BJ (cell line): ENCODE measurements around the gene TMEM140. TPM values are rescaled to one million over a fixed set of nuclear protein-coding genes. Genes with fewer than 3 reads are reported as not detected.

Source experiments
- CTCF ChIA-PET: fragments of 350-600 bp; formaldehyde crosslinking; extraction: SDS; loops from one replicate; lab custom pipeline; 2021; ENCODE audit warnings: antibody characterized with exemption, inconsistent platforms; lab: Yijun Ruan, JAX
- POLR2A ChIA-PET: fragments of 300-600 bp; sonication (Branson Sonifier 250); formaldehyde crosslinking; extraction: SDS; loops from one replicate; lab custom pipeline; 2021; ENCODE audit warnings: antibody characterized with exemption; lab: Charles Lee
- DNase-seq: peaks from one replicate; pipeline ENCODE4 v3.0.0-alpha.2; 2011; ENCODE audit warnings: low read depth
- H3K27me3 ChIP-seq: 2 replicates; pipeline ENCODE4 v1.6.0; 2011; ENCODE audit warnings: low read length; ENCODE audit not compliant: control insufficient read depth, insufficient read depth
- H3K36me3 ChIP-seq: 2 replicates; pipeline ENCODE4 v1.5.1; 2011; ENCODE audit warnings: low read length; ENCODE audit not compliant: control insufficient read depth, insufficient read depth
- H3K4me3 ChIP-seq: 2 replicates; pipeline ENCODE4 v1.5.1; 2011; ENCODE audit warnings: low read depth, mild to moderate bottlenecking, control low read depth, low read length
- polyA plus RNA-seq: library from polyadenylated mRNA; depleted of rRNA; stranded (reverse); fragments of >200 nt; gene quantifications from 2 replicates; pipeline ENCODE4 v1.2.3, GENCODE V29; 2011
- TF ChIP-seq, protein P1 (sequence below): IDR thresholded peaks from 2 replicates; pipeline ENCODE4 v1.5.1; 2011; ENCODE audit warnings: low read depth, mild to moderate bottlenecking, control low read depth, inconsistent platforms, low read length, moderate library complexity; ENCODE audit not compliant: insufficient read depth

TMEM140 gene
- polyA plus RNA-seq, 1 experiment, result 5.5 TPM

DNA sequence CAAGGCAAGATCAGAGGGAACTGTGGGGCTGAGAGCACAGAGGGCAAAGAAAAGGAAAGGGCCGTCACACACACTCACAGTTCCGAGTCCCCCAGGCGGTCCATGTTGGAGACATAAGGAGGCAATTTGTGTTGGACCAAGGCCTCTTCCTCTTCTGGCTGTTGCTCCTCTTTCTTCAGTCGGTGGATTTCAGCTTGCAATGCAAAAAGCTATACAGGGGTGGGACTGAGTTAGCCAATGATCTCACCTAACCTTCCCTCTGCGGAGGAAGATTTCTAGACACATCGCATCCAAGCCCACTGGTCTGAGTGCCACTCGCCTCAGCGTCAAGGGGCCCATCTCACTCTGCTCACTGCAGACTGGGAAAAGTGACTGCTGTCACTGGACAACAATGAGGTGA lies 58.0 kb downstream of the TMEM140 start:
- Histone ChIP-seq H3K36me3 (peaks cover 5% of the 10 kb centered on the region), H3K4me3 (no peak overlapping the region), H3K27me3 (no peaks in the 10 kb centered on the region)
- TF ChIP-seq, protein P1, sequence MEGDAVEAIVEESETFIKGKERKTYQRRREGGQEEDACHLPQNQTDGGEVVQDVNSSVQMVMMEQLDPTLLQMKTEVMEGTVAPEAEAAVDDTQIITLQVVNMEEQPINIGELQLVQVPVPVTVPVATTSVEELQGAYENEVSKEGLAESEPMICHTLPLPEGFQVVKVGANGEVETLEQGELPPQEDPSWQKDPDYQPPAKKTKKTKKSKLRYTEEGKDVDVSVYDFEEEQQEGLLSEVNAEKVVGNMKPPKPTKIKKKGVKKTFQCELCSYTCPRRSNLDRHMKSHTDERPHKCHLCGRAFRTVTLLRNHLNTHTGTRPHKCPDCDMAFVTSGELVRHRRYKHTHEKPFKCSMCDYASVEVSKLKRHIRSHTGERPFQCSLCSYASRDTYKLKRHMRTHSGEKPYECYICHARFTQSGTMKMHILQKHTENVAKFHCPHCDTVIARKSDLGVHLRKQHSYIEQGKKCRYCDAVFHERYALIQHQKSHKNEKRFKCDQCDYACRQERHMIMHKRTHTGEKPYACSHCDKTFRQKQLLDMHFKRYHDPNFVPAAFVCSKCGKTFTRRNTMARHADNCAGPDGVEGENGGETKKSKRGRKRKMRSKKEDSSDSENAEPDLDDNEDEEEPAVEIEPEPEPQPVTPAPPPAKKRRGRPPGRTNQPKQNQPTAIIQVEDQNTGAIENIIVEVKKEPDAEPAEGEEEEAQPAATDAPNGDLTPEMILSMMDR, result no peak
- POLR2A ChIA-PET, result no interaction called here
- CTCF ChIA-PET, result interaction anchor here (1.0 to 1.1 kb wide), 2 partner anchors 35 to 516 kb away, joined by 3 to 5 read pairs; partner anchors contain the start of gene CYREN
- DNase-seq, result no peak

DNA sequence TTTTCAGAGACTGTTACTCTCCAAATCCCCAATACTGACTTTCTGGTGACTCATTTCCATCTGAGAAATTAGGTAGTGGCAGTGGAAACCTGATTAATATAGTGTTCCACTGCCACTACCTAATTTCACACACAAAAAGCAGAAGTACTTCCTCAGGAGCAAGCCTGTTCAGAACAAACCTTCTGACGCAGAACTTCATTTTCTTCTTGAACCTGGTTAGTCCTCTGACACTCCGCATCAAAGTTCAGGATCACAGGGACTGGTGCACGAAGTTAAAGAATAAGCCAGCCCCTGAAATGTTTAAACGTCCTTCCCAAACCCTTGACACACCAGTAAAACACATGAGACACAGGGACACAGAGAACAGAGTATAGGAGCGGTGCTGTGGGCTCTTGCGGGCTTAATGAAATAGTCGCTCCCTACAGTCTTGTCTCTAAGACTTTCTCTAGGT lies 59.1 kb downstream of the TMEM140 start:
- TF ChIP-seq, protein P1, result no peak
- H3K4me3 ChIP-seq, result no peak overlapping the region
- no peaks in the 10 kb centered on the region for H3K27me3 ChIP-seq
- ChIA-PET POLR2A (no interaction called here), CTCF (interaction anchor here (1.1 kb wide), 2 partner anchors 36 to 67 kb away, joined by 3 to 5 read pairs; partner anchors contain the start of gene CYREN)
- DNase-seq, result no peak
- peaks cover 5% of the 10 kb centered on the region for H3K36me3 ChIP-seq

DNA sequence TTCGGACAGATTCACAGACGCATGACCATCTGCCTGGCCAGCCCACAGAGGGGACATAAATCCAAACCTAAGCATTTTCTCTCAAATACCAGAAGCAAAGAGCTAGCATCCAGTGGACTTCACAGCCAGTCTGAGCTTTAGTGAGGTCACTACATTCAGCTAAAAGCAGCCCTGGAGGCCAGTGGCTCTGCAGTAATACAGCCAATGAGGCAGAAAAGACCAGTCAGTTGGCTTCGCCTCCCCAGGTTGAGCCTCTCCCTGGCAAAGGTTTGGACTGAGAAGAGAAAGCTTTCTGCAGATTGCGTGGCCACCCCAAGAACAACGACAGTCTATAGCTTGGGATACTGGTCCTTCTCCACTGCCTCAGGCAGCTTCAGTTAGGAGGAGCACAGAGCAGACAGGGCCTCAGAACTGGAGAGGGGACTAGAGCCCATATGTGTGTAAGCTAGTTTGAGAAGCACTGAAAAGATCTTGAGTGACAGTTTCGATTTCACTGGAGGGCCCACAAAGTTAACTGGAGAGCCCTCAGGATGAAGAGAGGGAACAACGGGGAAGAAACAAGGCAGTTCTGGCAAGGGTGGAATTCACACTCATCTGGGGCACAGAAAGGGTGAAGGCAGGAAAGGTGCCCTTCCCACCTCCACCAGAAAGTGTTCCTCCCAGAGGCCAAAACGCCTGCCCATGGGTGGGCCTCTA lies 59.7 kb downstream of the TMEM140 start:
- ChIA-PET POLR2A (no interaction called here), CTCF (interaction anchor here (1.1 kb wide), 1 partner anchor 67 kb away, joined by 3 read pairs; no protein-coding TSS in a partner anchor)
- TF ChIP-seq, protein P1, result no peak
- Histone ChIP-seq H3K4me3 (no peak overlapping the region), H3K27me3 (no peaks in the 10 kb centered on the region), H3K36me3 (peaks cover 5% of the 10 kb centered on the region)
- DNase-seq, result no peak

DNA sequence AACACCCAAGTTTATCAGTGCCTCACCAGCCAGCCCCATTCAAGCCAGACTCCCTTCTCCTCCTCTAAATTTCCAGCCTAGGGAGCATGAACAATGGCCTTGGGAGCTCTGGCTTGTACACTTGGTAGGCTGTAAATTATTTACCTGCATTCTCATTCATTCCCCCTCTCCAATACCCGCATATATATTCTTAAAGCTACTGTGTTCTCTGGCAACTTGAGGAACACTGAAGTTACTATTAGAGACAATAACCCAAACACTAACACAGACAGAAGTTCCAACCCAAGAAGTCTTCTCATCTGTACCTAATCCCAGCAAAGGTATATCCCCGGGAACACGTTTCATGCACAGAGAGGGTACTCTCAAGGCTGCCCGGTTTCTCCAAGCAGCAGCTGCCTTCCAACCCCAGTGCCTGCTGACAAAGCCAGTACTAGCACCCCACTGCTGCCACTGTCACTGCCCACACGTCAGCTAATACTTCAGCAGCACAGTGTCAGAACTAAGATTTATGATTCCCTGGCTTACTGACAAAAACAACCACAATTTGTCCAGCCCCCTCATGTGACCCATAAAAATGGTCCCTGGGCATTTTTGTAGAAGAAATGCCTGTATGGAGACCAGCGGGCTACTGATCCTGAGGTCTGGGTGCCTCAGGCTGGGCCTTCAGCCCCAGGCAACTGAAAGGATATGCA lies 60.4 kb downstream of the TMEM140 start:
- Histone ChIP-seq H3K27me3 (no peaks in the 10 kb centered on the region), H3K4me3 (no peak overlapping the region), H3K36me3 (peaks cover 4% of the 10 kb centered on the region)
- ChIA-PET CTCF (interaction anchor here (1.1 to 2.5 kb wide), 2 partner anchors 38 to 66 kb away, joined by 3 to 12 read pairs; partner anchors contain the start of gene CYREN), POLR2A (no interaction called here)
- DNase-seq, result no peak
- TF ChIP-seq, protein P1, result no peak

DNA sequence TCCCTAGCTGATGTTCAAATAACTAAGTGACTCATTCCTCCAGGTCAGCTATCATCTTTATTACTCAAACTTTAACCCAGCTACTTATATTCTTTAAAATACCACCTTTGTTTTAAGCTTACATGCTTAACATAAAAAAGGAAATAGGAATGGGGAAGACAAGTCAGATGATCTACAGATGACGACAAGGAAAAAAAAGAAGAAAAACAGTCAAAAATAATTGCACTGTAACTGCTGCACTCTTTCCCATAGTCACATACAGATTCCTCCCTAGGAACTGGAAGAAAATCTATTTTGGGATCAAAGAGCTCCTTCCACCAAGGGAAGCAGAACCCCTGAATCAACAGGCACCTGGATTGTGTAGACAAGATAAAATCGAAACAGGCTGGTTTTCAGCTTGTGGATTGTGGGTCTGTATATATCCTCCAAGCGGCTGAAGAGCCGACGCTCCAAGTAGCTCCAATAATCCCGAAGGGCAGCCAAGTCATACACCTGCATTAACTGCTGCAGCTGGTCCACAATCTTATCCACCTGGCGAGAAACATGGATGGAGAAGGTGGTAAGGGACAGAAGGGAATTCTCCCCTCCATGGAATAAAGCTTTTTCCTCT lies 61.5 kb downstream of the TMEM140 start:
- TF ChIP-seq, protein P1, result no peak
- Histone ChIP-seq H3K4me3 (no peak overlapping the region), H3K27me3 (no peaks in the 10 kb centered on the region), H3K36me3 (peaks cover 4% of the 10 kb centered on the region)
- POLR2A ChIA-PET, result no interaction called here
- DNase-seq, result no peak
- CTCF ChIA-PET, result interaction anchor here (2.5 kb wide), 1 partner anchor 39 kb away, joined by 12 read pairs; the partner anchor contains the start of gene CYREN
